Measurements from ENCODE around the gene MRPS22. TPM values are rescaled to one million over a fixed set of nuclear protein-coding genes. Genes with fewer than 3 reads are reported as not detected.

The MRPS22 gene
- total RNA-seq, 1 donor from 2014 or later = 45.3 TPM

DNA sequence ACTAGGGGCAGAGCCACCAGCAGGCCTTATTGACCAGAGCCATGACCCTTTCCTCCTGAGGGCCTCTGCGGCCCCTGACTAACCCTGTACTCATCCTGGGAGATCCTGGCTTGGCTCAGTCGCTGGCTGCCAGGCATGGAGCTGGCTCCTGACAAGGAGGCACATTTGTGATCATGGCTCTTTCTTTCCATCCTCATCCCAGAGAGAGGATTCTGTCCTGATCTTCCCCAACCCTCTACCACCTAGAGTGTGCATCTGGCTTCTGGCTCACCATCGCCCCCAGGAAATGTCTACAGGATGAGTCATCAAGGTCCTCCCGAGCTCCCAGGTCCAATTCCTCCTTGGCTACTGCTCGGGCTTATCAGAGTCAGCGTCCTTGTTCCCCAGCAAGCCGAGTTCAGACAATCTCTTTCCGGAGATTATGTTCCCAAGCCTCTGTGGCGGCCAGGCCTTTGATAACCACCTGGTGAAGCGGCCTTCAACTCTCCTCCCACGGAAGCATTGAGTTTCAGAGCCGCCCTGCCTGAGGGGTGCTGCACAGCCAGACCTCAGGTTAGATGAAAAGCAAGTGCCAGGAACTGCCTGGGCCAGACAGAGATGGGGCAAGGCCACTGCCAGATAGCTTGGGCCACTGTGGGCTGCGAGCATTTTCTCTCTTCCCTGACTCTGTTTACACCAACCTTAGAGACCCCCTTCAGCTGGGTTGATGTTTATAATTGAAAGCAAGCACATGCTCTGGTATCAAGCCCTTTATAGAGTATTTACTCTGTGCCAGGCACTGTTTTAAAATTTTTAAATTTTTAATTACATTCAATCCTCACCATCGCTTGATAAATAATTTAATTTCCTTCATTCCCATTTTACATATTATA is 44.3 kb upstream of the MRPS22 start:
- Mint-ChIP-seq H3K27ac (ENCODE audit: unreplicated experiment) (no peak overlapping the region), H3K27me3 (ENCODE audit: low read depth) (no peaks in the 10 kb centered on the region), H3K36me3 (ENCODE audit: low read depth) (no peaks in the 10 kb centered on the region), H3K9me3 (no peaks in the 10 kb centered on the region), H3K4me3 (no peak overlapping the region), H3K4me1 (no peaks in the 10 kb centered on the region)
- TF ChIP-seq, protein P1, sequence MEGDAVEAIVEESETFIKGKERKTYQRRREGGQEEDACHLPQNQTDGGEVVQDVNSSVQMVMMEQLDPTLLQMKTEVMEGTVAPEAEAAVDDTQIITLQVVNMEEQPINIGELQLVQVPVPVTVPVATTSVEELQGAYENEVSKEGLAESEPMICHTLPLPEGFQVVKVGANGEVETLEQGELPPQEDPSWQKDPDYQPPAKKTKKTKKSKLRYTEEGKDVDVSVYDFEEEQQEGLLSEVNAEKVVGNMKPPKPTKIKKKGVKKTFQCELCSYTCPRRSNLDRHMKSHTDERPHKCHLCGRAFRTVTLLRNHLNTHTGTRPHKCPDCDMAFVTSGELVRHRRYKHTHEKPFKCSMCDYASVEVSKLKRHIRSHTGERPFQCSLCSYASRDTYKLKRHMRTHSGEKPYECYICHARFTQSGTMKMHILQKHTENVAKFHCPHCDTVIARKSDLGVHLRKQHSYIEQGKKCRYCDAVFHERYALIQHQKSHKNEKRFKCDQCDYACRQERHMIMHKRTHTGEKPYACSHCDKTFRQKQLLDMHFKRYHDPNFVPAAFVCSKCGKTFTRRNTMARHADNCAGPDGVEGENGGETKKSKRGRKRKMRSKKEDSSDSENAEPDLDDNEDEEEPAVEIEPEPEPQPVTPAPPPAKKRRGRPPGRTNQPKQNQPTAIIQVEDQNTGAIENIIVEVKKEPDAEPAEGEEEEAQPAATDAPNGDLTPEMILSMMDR (conservative IDR thresholded peaks at IDR 0.05) = no peak
- DNase-seq (ENCODE audit: low read depth, low spot score) = no peak

DNA sequence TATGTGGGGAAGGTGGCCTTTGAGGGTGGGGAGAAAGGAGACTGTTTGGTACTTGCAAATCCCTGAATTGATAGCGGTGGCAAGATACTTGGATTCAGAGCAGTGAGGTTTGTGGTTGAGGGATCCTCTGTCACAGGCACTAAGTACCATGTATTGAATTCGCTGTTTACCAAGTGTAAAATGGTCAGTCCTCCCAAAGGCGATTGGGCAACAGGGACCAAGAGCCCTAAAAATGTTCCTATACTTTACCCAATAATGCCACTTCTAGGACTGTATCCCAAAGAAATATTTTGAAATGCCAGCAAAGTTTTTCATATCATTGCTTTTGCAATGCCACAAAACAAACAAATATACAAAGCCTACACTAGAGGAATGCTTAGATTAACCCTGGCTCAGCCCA is 43.4 kb upstream of the MRPS22 start:
- Mint-ChIP-seq H3K27me3 (ENCODE audit: low read depth) (no peaks in the 10 kb centered on the region), H3K4me3 (no peak overlapping the region), H3K36me3 (ENCODE audit: low read depth) (no peaks in the 10 kb centered on the region), H3K27ac (ENCODE audit: unreplicated experiment) (no peak overlapping the region), H3K4me1 (no peaks in the 10 kb centered on the region), H3K9me3 (no peaks in the 10 kb centered on the region)
- no peak for DNase-seq (ENCODE audit: low read depth, low spot score)
- TF ChIP-seq, protein P1 (conservative IDR thresholded peaks at IDR 0.05) = no peak

DNA sequence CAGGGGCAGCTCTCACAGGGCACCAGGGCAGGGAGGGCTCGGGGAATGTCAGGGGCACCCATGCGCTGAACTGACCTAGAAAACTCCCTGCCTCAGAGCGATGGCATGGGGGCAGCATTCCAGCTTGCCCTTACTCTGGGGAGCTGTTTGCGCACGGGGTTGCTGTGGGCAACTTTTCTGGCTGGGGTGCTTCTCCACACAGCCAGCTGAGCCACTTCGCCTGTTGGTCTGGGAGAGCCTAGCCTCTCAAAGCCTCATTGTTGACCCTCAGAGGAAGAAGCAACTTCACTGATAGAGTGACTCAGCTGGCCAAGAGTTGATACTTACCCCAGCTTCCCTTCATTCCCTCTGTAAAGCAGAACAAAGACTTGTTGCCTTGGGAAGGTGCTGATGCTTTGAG is 42.6 kb upstream of the MRPS22 start:
- Mint-ChIP-seq H3K27ac (ENCODE audit: unreplicated experiment) (no peak overlapping the region), H3K27me3 (ENCODE audit: low read depth) (no peaks in the 10 kb centered on the region), H3K4me1 (no peaks in the 10 kb centered on the region), H3K9me3 (no peaks in the 10 kb centered on the region), H3K36me3 (ENCODE audit: low read depth) (no peaks in the 10 kb centered on the region), H3K4me3 (no peak overlapping the region)
- TF ChIP-seq, protein P1 (conservative IDR thresholded peaks at IDR 0.05) = no peak
- no peak for DNase-seq (ENCODE audit: low read depth, low spot score)

DNA sequence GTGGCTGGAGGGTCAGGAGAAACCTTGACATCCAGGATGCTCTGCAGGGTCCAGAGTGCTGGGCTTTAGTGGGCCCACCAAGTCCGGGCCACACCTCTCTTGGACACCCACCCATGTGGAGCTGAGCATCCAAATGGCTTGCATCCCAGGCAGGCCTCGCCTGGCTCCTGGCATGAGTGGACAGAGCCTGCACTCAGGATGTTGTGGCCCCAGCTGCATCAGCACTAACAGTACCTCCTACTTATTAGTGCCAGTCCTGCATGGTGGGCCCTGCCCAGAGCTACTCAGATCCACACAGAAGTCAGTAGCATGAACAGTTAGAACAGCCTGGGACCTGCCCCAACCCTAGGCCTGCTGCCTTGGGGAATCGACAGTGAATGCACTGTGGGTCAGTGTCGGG is 42.2 kb upstream of the MRPS22 start:
- H3K36me3 Mint-ChIP-seq (ENCODE audit: low read depth) = no peaks in the 10 kb centered on the region
- no peaks in the 10 kb centered on the region for H3K27me3 Mint-ChIP-seq (ENCODE audit: low read depth)
- TF ChIP-seq, protein P1 (conservative IDR thresholded peaks at IDR 0.05) = no peak
- no peak for DNase-seq (ENCODE audit: low read depth, low spot score)
- H3K27ac Mint-ChIP-seq (ENCODE audit: unreplicated experiment) = no peak overlapping the region
- H3K4me3 Mint-ChIP-seq = no peak overlapping the region
- no peaks in the 10 kb centered on the region for H3K9me3 Mint-ChIP-seq
- H3K4me1 Mint-ChIP-seq = no peaks in the 10 kb centered on the region

DNA sequence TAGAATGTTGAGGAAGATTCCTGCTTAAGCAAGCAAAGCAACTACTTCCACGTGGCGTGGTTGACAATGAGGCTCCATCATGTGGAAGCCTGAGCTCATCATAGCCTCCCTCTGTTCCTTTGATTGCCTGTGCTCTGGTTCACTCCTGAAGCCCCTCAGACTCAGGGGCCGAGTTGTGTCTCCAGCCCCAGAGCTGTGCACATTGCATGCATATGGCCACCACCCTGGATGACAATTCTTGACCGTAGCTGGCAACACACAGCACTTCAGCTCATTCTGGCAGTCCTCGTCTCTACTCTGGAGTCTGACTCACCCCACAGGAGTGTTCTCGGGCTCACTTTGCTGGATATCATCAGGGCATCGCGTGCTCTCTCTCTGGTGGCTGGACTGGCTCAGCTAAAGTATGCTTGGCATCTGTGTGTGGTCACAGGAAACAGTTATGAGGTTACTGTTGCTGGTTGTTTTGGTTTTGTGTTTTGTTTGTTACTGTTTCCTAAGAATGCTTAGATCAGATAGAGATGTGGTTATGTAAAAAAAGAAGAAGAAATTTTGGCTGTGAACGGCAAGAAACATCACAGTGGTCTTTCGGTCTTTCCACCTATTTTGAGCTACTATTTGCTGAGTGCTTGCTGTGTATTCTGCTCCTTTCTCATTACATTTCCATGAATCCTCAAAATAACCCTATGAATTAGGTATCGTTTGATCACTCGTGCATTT is 41.6 kb upstream of the MRPS22 start:
- no peak overlapping the region for H3K27ac Mint-ChIP-seq (ENCODE audit: unreplicated experiment)
- TF ChIP-seq, protein P1 (conservative IDR thresholded peaks at IDR 0.05) = no peak
- H3K36me3 Mint-ChIP-seq (ENCODE audit: low read depth) = no peaks in the 10 kb centered on the region
- no peaks in the 10 kb centered on the region for H3K4me1 Mint-ChIP-seq
- no peak overlapping the region for H3K4me3 Mint-ChIP-seq
- H3K27me3 Mint-ChIP-seq (ENCODE audit: low read depth) = no peaks in the 10 kb centered on the region
- DNase-seq (ENCODE audit: low read depth, low spot score) = no peak
- no peaks in the 10 kb centered on the region for H3K9me3 Mint-ChIP-seq
